DND-41 (cell line): Measurements from ENCODE around the gene ITIH3.

Experiments
- CTCF ChIP-seq: IDR thresholded peaks from 2 replicates; pipeline ENCODE4 v1.5.1; 2012; ENCODE audit warnings: borderline replicate concordance, low read length, moderate library complexity, mild to moderate bottlenecking; ENCODE audit not compliant: poor library complexity, severe bottlenecking; ENCODE audit errors: extremely low read depth
- EZH2 ChIP-seq: IDR thresholded peaks from 3 replicates; pipeline ENCODE4 v1.6.1; 2012; ENCODE audit warnings: borderline replicate concordance, low read depth, mild to moderate bottlenecking, moderate library complexity, low read length, inconsistent platforms; ENCODE audit not compliant: severe bottlenecking

DNA sequence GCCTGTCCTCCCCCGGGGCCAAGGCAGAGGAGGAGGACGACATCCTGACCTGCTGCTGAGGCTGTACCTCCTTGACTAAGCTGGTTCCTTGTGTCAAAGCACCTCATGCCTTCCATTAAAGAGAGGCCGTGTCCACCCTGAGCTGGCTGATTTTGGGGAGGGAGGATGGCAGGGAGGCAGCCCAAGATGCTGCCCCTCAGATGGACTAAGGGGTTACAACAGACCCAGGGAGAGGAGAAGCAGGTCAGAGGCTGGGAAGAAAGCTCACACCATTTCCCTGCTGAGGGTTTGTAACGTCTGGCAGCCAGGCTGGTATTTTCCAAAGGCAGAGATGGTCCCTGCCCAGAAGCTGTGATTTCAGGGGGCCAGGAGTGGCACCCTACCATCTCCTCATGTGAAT is 2.7 kb upstream of the ITIH3 start:
- TF ChIP-seq CTCF (no peak), EZH2 (no peak)
